ENCODE data around the gene CDCA7. TPM values are rescaled to one million over a fixed set of nuclear protein-coding genes. Genes with fewer than 3 reads are reported as not detected.
"Not testable (repeated sequence)": the region's sequence is repeated elsewhere in the genome, so short reads cannot be mapped to it uniquely, and the experiment has no call there.

The CDCA7 gene
- total RNA-seq, 1 donor from 2014 or later = not detected

GRCh38 chr2:173359231-173359630 is 4.6 kb downstream of the CDCA7 start:
- no peaks in the 10 kb centered on the region for H3K36me3 ChIP-seq
- H3K4me1 ChIP-seq = peaks cover 3 to 10% of the 10 kb centered on the region in 2 donors
- no peaks in the 10 kb centered on the region for H3K9me3 ChIP-seq
- no peak overlapping the region for H3K27ac ChIP-seq
- H3K4me3 ChIP-seq = no peak overlapping the region
- intact Hi-C loops (cut with DNase I) = no loop called here
- H3K27me3 ChIP-seq = peaks cover 8% of the 10 kb centered on the region
- TF ChIP-seq, protein P1, sequence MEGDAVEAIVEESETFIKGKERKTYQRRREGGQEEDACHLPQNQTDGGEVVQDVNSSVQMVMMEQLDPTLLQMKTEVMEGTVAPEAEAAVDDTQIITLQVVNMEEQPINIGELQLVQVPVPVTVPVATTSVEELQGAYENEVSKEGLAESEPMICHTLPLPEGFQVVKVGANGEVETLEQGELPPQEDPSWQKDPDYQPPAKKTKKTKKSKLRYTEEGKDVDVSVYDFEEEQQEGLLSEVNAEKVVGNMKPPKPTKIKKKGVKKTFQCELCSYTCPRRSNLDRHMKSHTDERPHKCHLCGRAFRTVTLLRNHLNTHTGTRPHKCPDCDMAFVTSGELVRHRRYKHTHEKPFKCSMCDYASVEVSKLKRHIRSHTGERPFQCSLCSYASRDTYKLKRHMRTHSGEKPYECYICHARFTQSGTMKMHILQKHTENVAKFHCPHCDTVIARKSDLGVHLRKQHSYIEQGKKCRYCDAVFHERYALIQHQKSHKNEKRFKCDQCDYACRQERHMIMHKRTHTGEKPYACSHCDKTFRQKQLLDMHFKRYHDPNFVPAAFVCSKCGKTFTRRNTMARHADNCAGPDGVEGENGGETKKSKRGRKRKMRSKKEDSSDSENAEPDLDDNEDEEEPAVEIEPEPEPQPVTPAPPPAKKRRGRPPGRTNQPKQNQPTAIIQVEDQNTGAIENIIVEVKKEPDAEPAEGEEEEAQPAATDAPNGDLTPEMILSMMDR (IDR thresholded peaks at IDR 0.05) = no peak
- no peak for DNase-seq (ENCODE audit: low spot score in 2 of 2)

DNA sequence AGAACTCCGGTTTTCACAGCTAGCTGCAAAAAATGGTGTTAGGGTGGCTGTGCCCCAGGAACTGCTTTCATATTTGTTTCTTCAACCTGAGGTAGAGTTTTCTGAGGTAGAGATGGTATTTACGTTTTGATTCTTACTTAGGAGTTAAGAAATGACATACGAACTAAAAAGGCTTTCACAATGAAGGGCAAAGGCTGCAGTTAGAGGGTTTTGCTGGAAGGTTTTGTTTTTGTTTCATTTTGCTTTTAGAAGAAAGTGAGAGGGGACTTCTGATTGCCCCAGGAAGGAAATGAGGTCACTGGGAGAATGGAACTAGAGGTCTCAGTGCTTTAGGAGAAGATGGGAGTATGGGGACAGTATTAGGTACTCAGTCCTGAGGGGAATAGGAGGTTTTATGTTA is 15.5 kb downstream of the CDCA7 start:
- TF ChIP-seq, protein P1 (IDR thresholded peaks at IDR 0.05) = no peak
- no peak overlapping the region for H3K4me3 ChIP-seq
- H3K4me1 ChIP-seq = no peaks in the 10 kb centered on the region
- DNase-seq (ENCODE audit: low spot score in 2 of 2) = no peak
- no peak overlapping the region for H3K27ac ChIP-seq
- no peaks in the 10 kb centered on the region for H3K9me3 ChIP-seq
- H3K36me3 ChIP-seq = no peaks in the 10 kb centered on the region
- intact Hi-C loops (cut with DNase I) = no loop called here
- no peaks in the 10 kb centered on the region for H3K27me3 ChIP-seq

GRCh38 chr2:173371023-173371422 is 16.4 kb downstream of the CDCA7 start:
- Histone ChIP-seq H3K27me3 (no peaks in the 10 kb centered on the region), H3K27ac (no peak overlapping the region), H3K36me3 (no peaks in the 10 kb centered on the region), H3K4me1 (no peaks in the 10 kb centered on the region), H3K4me3 (no peak overlapping the region), H3K9me3 (no peaks in the 10 kb centered on the region)
- TF ChIP-seq, protein P1 (IDR thresholded peaks at IDR 0.05) = no peak
- no peak for DNase-seq (ENCODE audit: low spot score in 2 of 2)
- intact Hi-C loops (cut with DNase I) = no loop called here

- intact Hi-C loops (cut with DNase I) = no loop called here
- no peak overlapping the region for H3K27ac ChIP-seq
- TF ChIP-seq, protein P1 (IDR thresholded peaks at IDR 0.05) = no peak
- H3K36me3 ChIP-seq = no peaks in the 10 kb centered on the region
- DNase-seq (ENCODE audit: low spot score in 2 of 2) = no peak
- no peaks in the 10 kb centered on the region for H3K4me1 ChIP-seq
- H3K9me3 ChIP-seq = no peaks in the 10 kb centered on the region
- H3K27me3 ChIP-seq = no peaks in the 10 kb centered on the region
- no peak overlapping the region for H3K4me3 ChIP-seq
Observed at GRCh38 chr2:173373290-173373689, 18.6 kb downstream of the CDCA7 start.

DNA sequence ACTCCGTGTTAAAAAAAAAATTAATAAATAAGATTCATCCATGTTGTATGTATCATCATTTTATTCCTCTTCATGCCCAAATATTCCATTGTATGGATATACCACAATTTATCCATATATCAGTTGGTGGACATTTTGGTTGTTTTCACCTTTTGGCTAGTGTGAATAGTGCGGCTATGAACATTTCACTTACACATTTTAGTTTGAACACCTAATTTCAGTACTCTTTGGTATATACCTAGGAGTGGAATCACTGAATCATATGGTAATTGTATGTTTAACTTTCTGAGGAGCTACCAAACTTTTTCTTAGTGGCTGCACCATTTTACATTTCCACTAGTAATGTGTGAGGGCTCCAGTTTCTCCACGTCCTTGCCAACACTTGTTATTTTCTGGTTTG is 20.0 kb downstream of the CDCA7 start:
- Histone ChIP-seq H3K4me1 (no peaks in the 10 kb centered on the region), H3K27me3 (no peaks in the 10 kb centered on the region), H3K36me3 (no peaks in the 10 kb centered on the region), H3K4me3 (no peak overlapping the region), H3K9me3 (no peaks in the 10 kb centered on the region), H3K27ac (no peak overlapping the region)
- intact Hi-C loops (cut with DNase I) = no loop called here
- TF ChIP-seq, protein P1 (IDR thresholded peaks at IDR 0.05) = no peak
- no peak for DNase-seq (ENCODE audit: low spot score in 2 of 2)

GRCh38 chr2:173385534-173385933 is 30.9 kb downstream of the CDCA7 start:
- intact Hi-C loops (cut with DNase I) = not testable (repeated sequence)

More at GRCh38 chr2:173385534-173385933, 30.9 kb downstream of the CDCA7 start:
- H3K36me3 ChIP-seq; H3K4me1 ChIP-seq; H3K27me3 ChIP-seq; DNase-seq (ENCODE audit: low spot score in 2 of 2); H3K4me3 ChIP-seq; H3K27ac ChIP-seq; H3K9me3 ChIP-seq: not testable (repeated sequence)
